Uterus (tissue), 4 donors: ENCODE results near the gene AGPAT3. TPM values are rescaled to one million over a fixed set of nuclear protein-coding genes. Genes with fewer than 3 reads are reported as not detected.

ENCODE experiments used
- DNase-seq, 2 donors: peaks; one replicate each; pipeline ENCODE4 v3.0.0-alpha.2; 2019 to 2020
- H3K27ac ChIP-seq, 2 donors: fragments of 200-600 bp; sonication (generic); 1 replicate in 1 of 2; 2 replicates in 1 of 2; pipeline ENCODE4 v1.5.1; 2016 to 2018
- H3K27me3 ChIP-seq, 2 donors: fragments of 200-600 bp; sonication (generic); one replicate each; pipeline ENCODE4 v1.5.1; 2018 to 2019; ENCODE audit warnings: control low read depth in 1 of 2
- H3K36me3 ChIP-seq, 2 donors: fragments of 200-600 bp; sonication (generic); one replicate each; pipeline ENCODE4 v1.5.1; 2019; ENCODE audit warnings: control low read depth in 1 of 2
- H3K4me1 ChIP-seq, 2 donors: fragments of 200-600 bp; sonication (generic); one replicate each; pipeline ENCODE4 v1.5.1; 2018 to 2019; ENCODE audit warnings: control low read depth in 1 of 2
- H3K4me3 ChIP-seq, 2 donors: fragments of 200-600 bp; sonication (generic); 1 replicate in 1 of 2; 2 replicates in 1 of 2; pipeline ENCODE4 v1.5.1; 2018 to 2019; ENCODE audit warnings: mild to moderate bottlenecking in 1 of 2
- H3K9me3 ChIP-seq, 2 donors: fragments of 200-600 bp; sonication (generic); one replicate each; pipeline ENCODE4 v1.5.1; 2019; ENCODE audit warnings: control low read depth in 1 of 2
- POLR2A ChIP-seq, 2 donors: fragments of 450-650 bp; IDR thresholded peaks; one replicate each; pipeline ENCODE4 v1.6.1; 2016; ENCODE audit warnings: antibody characterized with exemption in 2 of 2, mild to moderate bottlenecking in 1 of 2, moderate library complexity in 1 of 2
- intact Hi-C: fragments of 100-400 bp; cut with DNase I; formaldehyde crosslinking; loops from one replicate; pipeline ENCODE4 v1.15.1; 2023; ENCODE audit warnings: low total_unique reads
- total RNA-seq, 4 donors: library from RNA; depleted of rRNA in 3 of 4; stranded (reverse); fragments of >200 nt in 3 of 4; gene quantifications; one replicate each; pipeline versions ENCODE4 v1.1.0 to v1.2.4, GENCODE V29; 2014 to 2023
- TF ChIP-seq, protein P1 (sequence below), 4 experiments: fragments of 200-600 bp in 2 of 4; fragments of 450-650 bp in 2 of 4; sonication (generic) in 2 of 4; IDR thresholded peaks; one replicate each; pipeline ENCODE4 v1.5.1; 2016 to 2019; ENCODE audit warnings: antibody characterized with exemption in 4 of 4, mild to moderate bottlenecking in 2 of 4, moderate library complexity in 1 of 4
- donor health status: DM: yes; HTN: yes; CAD: no.

The AGPAT3 gene
- total RNA-seq, 4 donors from 2014 or later = 6.8 to 43.4 (median 28.4) TPM

DNA sequence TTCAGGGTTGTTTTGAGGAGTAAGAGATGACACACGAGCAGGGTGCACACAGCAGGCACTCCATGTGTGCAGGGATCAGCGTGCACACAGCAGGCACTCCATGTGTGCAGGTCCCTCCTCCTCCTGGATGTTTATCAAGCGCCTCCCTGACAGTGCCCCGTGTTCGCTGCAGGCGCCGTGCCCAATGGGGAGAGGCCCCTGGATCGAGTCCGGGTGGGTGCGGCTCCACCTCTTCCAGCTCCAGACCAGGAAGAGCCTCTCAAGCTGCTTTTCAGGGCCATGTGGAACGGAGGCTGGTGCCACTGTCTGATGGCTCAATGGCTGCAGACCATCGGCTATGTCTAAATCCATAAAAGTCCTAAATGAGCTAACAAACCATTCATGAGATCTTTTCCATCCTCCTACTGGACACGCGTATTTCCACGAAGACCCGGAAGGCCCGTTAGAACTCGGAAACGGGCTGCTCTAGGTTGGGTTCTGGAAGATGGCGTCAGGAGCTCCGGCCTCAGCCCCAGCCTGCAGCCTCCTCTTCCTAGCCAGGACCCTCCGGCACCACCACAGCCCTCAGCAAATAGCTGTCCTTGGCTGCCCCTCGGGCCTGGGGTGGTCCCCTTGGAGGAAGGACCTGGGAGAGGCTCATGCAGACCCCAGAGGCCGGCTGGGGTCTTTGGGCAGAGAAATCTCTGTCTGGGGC lies 39.6 kb upstream of the AGPAT3 start:
- TF ChIP-seq POLR2A (IDR thresholded peaks at IDR 0.05) = no peak
- TF ChIP-seq, protein P1, sequence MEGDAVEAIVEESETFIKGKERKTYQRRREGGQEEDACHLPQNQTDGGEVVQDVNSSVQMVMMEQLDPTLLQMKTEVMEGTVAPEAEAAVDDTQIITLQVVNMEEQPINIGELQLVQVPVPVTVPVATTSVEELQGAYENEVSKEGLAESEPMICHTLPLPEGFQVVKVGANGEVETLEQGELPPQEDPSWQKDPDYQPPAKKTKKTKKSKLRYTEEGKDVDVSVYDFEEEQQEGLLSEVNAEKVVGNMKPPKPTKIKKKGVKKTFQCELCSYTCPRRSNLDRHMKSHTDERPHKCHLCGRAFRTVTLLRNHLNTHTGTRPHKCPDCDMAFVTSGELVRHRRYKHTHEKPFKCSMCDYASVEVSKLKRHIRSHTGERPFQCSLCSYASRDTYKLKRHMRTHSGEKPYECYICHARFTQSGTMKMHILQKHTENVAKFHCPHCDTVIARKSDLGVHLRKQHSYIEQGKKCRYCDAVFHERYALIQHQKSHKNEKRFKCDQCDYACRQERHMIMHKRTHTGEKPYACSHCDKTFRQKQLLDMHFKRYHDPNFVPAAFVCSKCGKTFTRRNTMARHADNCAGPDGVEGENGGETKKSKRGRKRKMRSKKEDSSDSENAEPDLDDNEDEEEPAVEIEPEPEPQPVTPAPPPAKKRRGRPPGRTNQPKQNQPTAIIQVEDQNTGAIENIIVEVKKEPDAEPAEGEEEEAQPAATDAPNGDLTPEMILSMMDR (IDR thresholded peaks at IDR 0.05) = no peak
- H3K27me3 ChIP-seq = no peaks in the 10 kb centered on the region
- H3K4me1 ChIP-seq = no peaks in the 10 kb centered on the region
- intact Hi-C loops = no loop called here
- no peak for DNase-seq
- H3K36me3 ChIP-seq = no peaks in the 10 kb centered on the region
- no peaks in the 10 kb centered on the region for H3K9me3 ChIP-seq
- no peak overlapping the region for H3K27ac ChIP-seq
- H3K4me3 ChIP-seq = no peak overlapping the region

DNA sequence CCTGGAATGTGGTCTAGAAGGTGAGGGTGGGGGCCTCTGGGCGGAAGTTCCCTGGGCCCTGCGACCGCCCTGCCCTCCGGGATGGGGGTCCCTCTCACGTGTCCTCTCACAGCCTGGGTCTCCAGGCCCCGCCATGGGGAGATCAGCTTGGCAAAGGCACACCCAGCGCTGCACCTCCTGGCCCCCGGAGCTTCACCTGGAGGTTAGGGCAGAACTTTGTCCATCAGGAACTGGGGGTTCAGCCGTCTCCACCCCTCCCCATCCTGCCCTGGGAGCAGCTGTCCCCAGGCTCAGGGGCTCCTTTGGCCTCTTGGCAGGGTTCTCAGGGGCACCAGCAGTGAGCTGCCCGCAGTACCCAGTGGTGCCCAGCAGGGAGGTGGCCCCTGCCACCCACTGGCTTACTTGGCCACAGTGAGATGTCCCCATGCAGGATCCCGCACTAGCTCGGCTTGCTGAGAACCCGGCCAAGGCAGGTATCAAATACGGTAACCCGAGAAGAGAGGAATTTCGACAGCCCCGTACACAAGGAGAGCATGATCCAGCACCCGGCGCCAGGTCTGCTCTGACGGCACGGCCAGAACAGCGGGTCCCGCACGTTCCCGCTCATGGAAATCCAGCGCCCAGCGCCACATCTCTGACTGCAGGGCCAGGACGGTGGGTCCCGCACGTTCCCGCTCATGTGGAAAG lies 38.9 kb upstream of the AGPAT3 start:
- H3K36me3 ChIP-seq = no peaks in the 10 kb centered on the region
- no peaks in the 10 kb centered on the region for H3K27me3 ChIP-seq
- no peaks in the 10 kb centered on the region for H3K9me3 ChIP-seq
- intact Hi-C loops = no loop called here
- H3K27ac ChIP-seq = no peak overlapping the region
- no peak overlapping the region for H3K4me3 ChIP-seq
- TF ChIP-seq POLR2A (IDR thresholded peaks at IDR 0.05) = no peak
- TF ChIP-seq, protein P1 (IDR thresholded peaks at IDR 0.05) = no peak
- no peaks in the 10 kb centered on the region for H3K4me1 ChIP-seq
- DNase-seq = no peak

DNA sequence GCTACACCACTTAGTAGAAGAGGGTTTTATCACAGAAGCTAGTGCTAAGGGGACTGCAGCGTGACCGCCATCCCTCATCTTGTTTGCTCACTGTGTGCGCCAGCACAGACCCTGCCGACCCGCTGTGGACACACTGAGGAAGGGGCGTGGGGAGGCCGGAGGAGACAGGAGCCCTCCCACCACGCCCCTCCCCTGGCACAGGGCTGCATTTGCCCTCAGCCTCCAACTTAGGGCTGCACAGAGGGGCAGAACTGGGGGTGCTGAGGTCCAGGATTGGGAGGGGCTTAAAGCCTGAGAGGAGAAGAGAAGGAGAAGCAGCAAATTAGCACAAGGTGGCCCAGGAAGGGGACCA lies 38.4 kb upstream of the AGPAT3 start:
- intact Hi-C loops = no loop called here

DNA sequence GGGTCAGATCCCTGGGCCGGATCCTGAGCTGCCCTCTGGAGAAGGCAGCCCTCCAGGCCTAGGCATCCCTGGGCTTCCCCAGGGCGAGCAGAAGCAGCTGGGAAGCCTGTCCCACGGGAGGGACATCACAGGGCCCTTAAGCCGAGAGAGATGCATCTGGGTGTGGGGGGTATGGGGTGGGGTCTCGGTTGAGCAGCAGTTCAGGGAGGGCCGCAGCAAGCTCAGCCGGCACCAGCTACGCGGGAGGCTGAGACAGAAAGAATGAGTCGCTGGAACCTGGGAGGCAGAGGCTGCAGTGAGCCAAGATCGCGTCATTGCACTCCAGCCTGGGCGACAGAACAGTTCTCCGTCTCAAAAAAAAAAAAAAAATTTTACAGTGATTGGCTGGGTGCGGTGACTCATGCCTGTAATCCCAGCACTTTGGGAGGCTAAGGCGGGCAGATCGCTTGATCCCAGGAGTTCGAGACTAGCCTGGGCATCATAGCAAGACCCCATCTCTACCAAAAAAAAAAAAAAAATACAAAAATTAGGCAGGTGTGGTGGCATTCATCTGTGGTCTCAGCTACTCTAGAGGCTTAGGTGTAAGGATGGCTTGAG lies 37.9 kb upstream of the AGPAT3 start:
- no peaks in the 10 kb centered on the region for H3K9me3 ChIP-seq
- intact Hi-C loops = no loop called here
- no peak for DNase-seq

More for the DNA sequence above, 38.4 kb upstream of the AGPAT3 start:
- Histone ChIP-seq H3K27me3 (no peaks in the 10 kb centered on the region), H3K36me3 (no peaks in the 10 kb centered on the region), H3K4me3 (no peak overlapping the region), H3K4me1 (no peaks in the 10 kb centered on the region), H3K9me3 (no peaks in the 10 kb centered on the region), H3K27ac (no peak overlapping the region)
- DNase-seq = no peak
- TF ChIP-seq POLR2A (IDR thresholded peaks at IDR 0.05) = no peak
- TF ChIP-seq, protein P1 (IDR thresholded peaks at IDR 0.05) = no peak

More for the DNA sequence above, 37.9 kb upstream of the AGPAT3 start:
- H3K4me3 ChIP-seq = no peak overlapping the region
- TF ChIP-seq, protein P1 (IDR thresholded peaks at IDR 0.05) = no peak
- no peak for TF ChIP-seq POLR2A (IDR thresholded peaks at IDR 0.05)
- no peaks in the 10 kb centered on the region for H3K4me1 ChIP-seq
- no peaks in the 10 kb centered on the region for H3K36me3 ChIP-seq
- H3K27ac ChIP-seq = no peak overlapping the region
- H3K27me3 ChIP-seq = no peaks in the 10 kb centered on the region
